H1 (cell line): ENCODE measurements around the gene GNA12. TPM values are rescaled to one million over a fixed set of nuclear protein-coding genes. Genes with fewer than 3 reads are reported as not detected.

ENCODE experiments used
- CHD2 ChIP-seq: IDR thresholded peaks from 2 replicates; pipeline ENCODE4 v1.6.1; 2012; ENCODE audit warnings: low read length, improper control_type of control experiment
- NRF1 ChIP-seq: IDR thresholded peaks from 2 replicates; pipeline ENCODE4 v1.6.1; 2011; ENCODE audit warnings: mild to moderate bottlenecking, low read depth, low read length, improper control_type of control experiment
- TAF7 ChIP-seq: optimal IDR thresholded peaks from 2 replicates; pipeline ENCODE3; 2011; ENCODE audit warnings: low read depth, mild to moderate bottlenecking, inconsistent platforms, low read length, moderate library complexity, borderline replicate concordance
- polyA plus RNA-seq, 7 experiments: library from polyadenylated mRNA; depleted of rRNA in 3 of 7; stranded (reverse) in 5 of 7; unstranded in 2 of 7; fragments of >200 nt in 5 of 7; fragments of 200-250 nt in 2 of 7; gene quantifications; 1 replicate in 5 of 7; 2 replicates in 1 of 7; 4 replicates in 1 of 7; pipeline versions ENCODE4 v1.2.1 to v1.2.3, GENCODE V29; 2011 to 2013; ENCODE audit warnings: missing spikeins in 2 of 7, mixed read lengths in 2 of 7
- total RNA-seq: library from RNA; stranded (reverse); fragmentation: NEBNext Ultra II Directional; extraction: Animal tissue kit (Norgen Biotek cat#: 25700); gene quantifications from 2 replicates; pipeline ENCODE4 v1.2.1, GENCODE V29; 2021
- TF ChIP-seq, protein P1 (sequence below), 3 experiments: IDR thresholded peaks; 1 replicate in 2 of 3; 2 replicates in 1 of 3; pipeline versions ENCODE4 v1.5.1 to v1.6.1; 2011; ENCODE audit warnings: low read length in 3 of 3, mild to moderate bottlenecking in 3 of 3, inconsistent platforms in 2 of 3, low read depth in 1 of 3, moderate library complexity in 1 of 3; ENCODE audit not compliant: insufficient read depth in 1 of 3; ENCODE audit errors: control extremely low read depth in 1 of 3

Gene GNA12
- total and polyA plus RNA-seq, 2 of the 8 experiments (the other 6 are each of a cell fraction or from before 2014, with no cell fraction given): 96.5 to 109 TPM

DNA sequence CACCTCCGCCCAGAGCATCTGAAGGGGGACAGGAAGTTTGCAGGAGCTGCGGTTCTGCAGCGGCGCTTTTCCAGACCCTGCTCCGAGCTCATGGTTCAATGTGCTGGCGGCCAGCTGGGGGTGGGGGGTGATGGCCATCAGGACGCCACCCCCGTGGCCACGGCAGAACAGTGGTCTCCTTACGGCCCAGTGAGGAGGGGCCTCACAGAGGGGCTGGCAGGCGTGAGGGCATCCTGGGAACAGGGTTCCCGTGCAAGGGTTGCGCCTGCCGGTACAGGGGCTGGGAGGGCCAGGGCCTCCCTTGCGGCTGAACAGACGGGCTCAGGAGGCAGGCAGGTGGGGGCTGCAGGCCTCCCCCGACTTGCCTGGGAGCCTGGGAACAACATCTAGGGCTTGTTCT lies 39.0 kb upstream of the GNA12 start (continued):
- TF ChIP-seq CHD2 (no peak), NRF1 (no peak), TAF7 (no peak)
- TF ChIP-seq, protein P1, sequence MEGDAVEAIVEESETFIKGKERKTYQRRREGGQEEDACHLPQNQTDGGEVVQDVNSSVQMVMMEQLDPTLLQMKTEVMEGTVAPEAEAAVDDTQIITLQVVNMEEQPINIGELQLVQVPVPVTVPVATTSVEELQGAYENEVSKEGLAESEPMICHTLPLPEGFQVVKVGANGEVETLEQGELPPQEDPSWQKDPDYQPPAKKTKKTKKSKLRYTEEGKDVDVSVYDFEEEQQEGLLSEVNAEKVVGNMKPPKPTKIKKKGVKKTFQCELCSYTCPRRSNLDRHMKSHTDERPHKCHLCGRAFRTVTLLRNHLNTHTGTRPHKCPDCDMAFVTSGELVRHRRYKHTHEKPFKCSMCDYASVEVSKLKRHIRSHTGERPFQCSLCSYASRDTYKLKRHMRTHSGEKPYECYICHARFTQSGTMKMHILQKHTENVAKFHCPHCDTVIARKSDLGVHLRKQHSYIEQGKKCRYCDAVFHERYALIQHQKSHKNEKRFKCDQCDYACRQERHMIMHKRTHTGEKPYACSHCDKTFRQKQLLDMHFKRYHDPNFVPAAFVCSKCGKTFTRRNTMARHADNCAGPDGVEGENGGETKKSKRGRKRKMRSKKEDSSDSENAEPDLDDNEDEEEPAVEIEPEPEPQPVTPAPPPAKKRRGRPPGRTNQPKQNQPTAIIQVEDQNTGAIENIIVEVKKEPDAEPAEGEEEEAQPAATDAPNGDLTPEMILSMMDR (IDR thresholded peaks at IDR 0.05; ENCODE audit: control extremely low read depth in 1 of 3, insufficient read depth in 1 of 3, low read depth in 1 of 3, low read length in 3 of 3): no peak
